Measurements from ENCODE around the gene VPS51. TPM values are rescaled to one million over a fixed set of nuclear protein-coding genes. Genes with fewer than 3 reads are reported as not detected.

Gene VPS51
- total and polyA plus RNA-seq, 2 of the 13 experiments (the other 11 are each of a cell fraction or from before 2014, with no cell fraction given) = 76.3 to 90.6 TPM

- TF ChIP-seq ZNF597 (CRISPR knock-in tag; IDR thresholded peaks at IDR 0.05) (no peak), FOXM1 (CRISPR knock-in tag; IDR thresholded peaks at IDR 0.05) (0 out of 2 replicates have a peak, but pooled peaks have one; percentile 26), HMG20B (CRISPR knock-in tag; conservative IDR thresholded peaks at IDR 0.05) (no peak; the same call in 1 of the 2 replicates), NFATC3 (CRISPR knock-in tag; IDR thresholded peaks at IDR 0.05) (no peak), KDM6A (CRISPR knock-in tag; IDR thresholded peaks at IDR 0.05; ENCODE audit: low read depth) (no peak), ZNF567 (CRISPR knock-in tag; IDR thresholded peaks at IDR 0.05; ENCODE audit: borderline replicate concordance) (0 out of 2 replicates have a peak, but pooled peaks have one; percentile 63), PHF5A (CRISPR knock-in tag; IDR thresholded peaks at IDR 0.05; ENCODE audit: low read depth, unreplicated experiment) (peak; percentile 49), SAP130 (CRISPR knock-in tag; IDR thresholded peaks at IDR 0.05; ENCODE audit: low read depth) (peak; percentile 98), YEATS4 (CRISPR knock-in tag; IDR thresholded peaks at IDR 0.05; ENCODE audit: borderline replicate concordance) (no peak; the same call in 1 of the 2 replicates), AKAP8 (CRISPR knock-in tag; IDR thresholded peaks at IDR 0.05) (peak; percentile 98), MXD1 (CRISPR knock-in tag; IDR thresholded peaks at IDR 0.05) (0 out of 2 replicates have a peak, but pooled peaks have one; percentile 71), NFKB2 (CRISPR knock-in tag; IDR thresholded peaks at IDR 0.05; ENCODE audit: borderline replicate concordance) (no peak; the same call in 1 of the 2 replicates), SOX5 (CRISPR knock-in tag; IDR thresholded peaks at IDR 0.05; ENCODE audit: borderline replicate concordance) (no peak), TEAD3 (CRISPR knock-in tag; optimal IDR thresholded peaks at IDR 0.05; ENCODE audit: borderline replicate concordance) (peak; percentile 7), ZNF672 (CRISPR knock-in tag; IDR thresholded peaks at IDR 0.05) (no peak), GABPB1 (CRISPR knock-in tag; IDR thresholded peaks at IDR 0.05) (peak; percentile 99), ARNT2 (CRISPR knock-in tag; IDR thresholded peaks at IDR 0.05; ENCODE audit: low read depth) (no peak; the same call in none of the 2 replicates), SETDB1 (CRISPR knock-in tag; IDR thresholded peaks at IDR 0.05; ENCODE audit: borderline replicate concordance) (no peak), NAIF1 (CRISPR knock-in tag; IDR thresholded peaks at IDR 0.05; ENCODE audit: borderline replicate concordance) (peak; percentile 72; the same call in 1 of the 2 replicates), HDAC1 (CRISPR knock-in tag; IDR thresholded peaks at IDR 0.05) (peak; percentile 91), IKZF4 (CRISPR knock-in tag; IDR thresholded peaks at IDR 0.05; ENCODE audit: borderline replicate concordance, low read depth, not compliant biosample characterization) (no peak), IRX3 (CRISPR knock-in tag; IDR thresholded peaks at IDR 0.05; ENCODE audit: borderline replicate concordance, low read depth) (0 out of 2 replicates have a peak, but pooled peaks have one; percentile 73), MED8 (CRISPR knock-in tag; IDR thresholded peaks at IDR 0.05; ENCODE audit: insufficient replicate concordance) (no peak), ZEB1 (IDR thresholded peaks at IDR 0.05; ENCODE audit: insufficient replicate concordance, low read depth) (peak; percentile 61), HBP1 (CRISPR knock-in tag; IDR thresholded peaks at IDR 0.05; ENCODE audit: low read depth) (no peak), ZNF775 (CRISPR knock-in tag; IDR thresholded peaks at IDR 0.05; ENCODE audit: borderline replicate concordance) (0 out of 2 replicates have a peak, but pooled peaks have one; percentile 27), ISX (CRISPR knock-in tag; conservative IDR thresholded peaks at IDR 0.05) (no peak), CBX2 (IDR thresholded peaks at IDR 0.05; ENCODE audit: low read depth, low read length) (no peak), CBX2 (CRISPR knock-in tag; IDR thresholded peaks at IDR 0.05; ENCODE audit: low read depth) (no peak)
These were observed 21.4 kb downstream of the VPS51 start, which contains the start of gene ZNHIT2 (continued) for GRCh38 chr11:65117206-65118096.
